Measurements from ENCODE around the gene ALK.

ALK gene

GRCh38 chr2:29485631-29486030 is 435.8 kb downstream of the ALK start:
- DNase-seq (ENCODE audit: low spot score): no peak

- DNase-seq (ENCODE audit: low spot score): no peak
Observed at GRCh38 chr2:29485117-29485516, 436.3 kb downstream of the ALK start.

- DNase-seq (ENCODE audit: low spot score): no peak
Observed at GRCh38 chr2:29482867-29483266, 438.5 kb downstream of the ALK start.

- no peak for DNase-seq (ENCODE audit: low spot score)
Observed at GRCh38 chr2:29482348-29482747, 439.0 kb downstream of the ALK start.

GRCh38 chr2:29481313-29481712 is 440.1 kb downstream of the ALK start:
- DNase-seq (ENCODE audit: low spot score): no peak

- DNase-seq (ENCODE audit: low spot score): no peak
Observed at GRCh38 chr2:29480426-29480825, 441.0 kb downstream of the ALK start.

- no peak for DNase-seq (ENCODE audit: low spot score)
Observed at GRCh38 chr2:29479401-29479800, 442.0 kb downstream of the ALK start.

- no peak for DNase-seq (ENCODE audit: low spot score)
Observed at GRCh38 chr2:29478641-29479040, 442.7 kb downstream of the ALK start.

- no peak for DNase-seq (ENCODE audit: low spot score)
Observed at GRCh38 chr2:29477186-29477585, 444.2 kb downstream of the ALK start.

GRCh38 chr2:29475499-29475898 is 445.9 kb downstream of the ALK start:
- DNase-seq (ENCODE audit: low spot score): no peak

GRCh38 chr2:29469961-29470360 is 451.4 kb downstream of the ALK start:
- no peak for DNase-seq (ENCODE audit: low spot score)

GRCh38 chr2:29469516-29469915 is 451.9 kb downstream of the ALK start:
- no peak for DNase-seq (ENCODE audit: low spot score)

GRCh38 chr2:29463181-29463900 is 458.0 kb downstream of the ALK start:
- DNase-seq (ENCODE audit: low spot score): peak; percentile 55

- DNase-seq (ENCODE audit: low spot score): peak; percentile 25
Observed at GRCh38 chr2:29462293-29462692, 459.1 kb downstream of the ALK start.

- DNase-seq (ENCODE audit: low spot score): no peak
Observed at GRCh38 chr2:29460190-29460589, 461.2 kb downstream of the ALK start.

GRCh38 chr2:29459445-29460179 is 461.8 kb downstream of the ALK start:
- DNase-seq (ENCODE audit: low spot score): peak; percentile 48

GRCh38 chr2:29456429-29456828 is 465.0 kb downstream of the ALK start:
- no peak for DNase-seq (ENCODE audit: low spot score)

GRCh38 chr2:29455200-29455860 is 466.1 kb downstream of the ALK start:
- peak; percentile 26 for DNase-seq (ENCODE audit: low spot score)

- no peak for DNase-seq (ENCODE audit: low spot score)
Observed at GRCh38 chr2:29452036-29452435, 469.4 kb downstream of the ALK start.

GRCh38 chr2:29450596-29451222 is 470.7 kb downstream of the ALK start:
- no peak for DNase-seq (ENCODE audit: low spot score)

GRCh38 chr2:29449499-29449898 is 471.9 kb downstream of the ALK start:
- DNase-seq (ENCODE audit: low spot score): no peak

- no peak for DNase-seq (ENCODE audit: low spot score)
Observed at GRCh38 chr2:29448096-29448688, 473.2 kb downstream of the ALK start.

Measured in hepatic stellate cell (primary cell).